Adipocyte (in vitro differentiated cells): Measurements from ENCODE around the gene AGT.
"Not testable (repeated sequence)": the region's sequence is repeated elsewhere in the genome, so short reads cannot be mapped to it uniquely, and the experiment has no call there.

Experiments
- DNase-seq: peaks from one replicate; pipeline ENCODE4 v3.0.0-alpha.2; 2015; ENCODE audit warnings: low read depth
- H3K27me3 ChIP-seq: replicated peaks from 2 replicates; pipeline ENCODE4 v1.7.0; 2013; ENCODE audit warnings: mild to moderate bottlenecking, low read length, moderate library complexity; ENCODE audit not compliant: control insufficient read depth, insufficient read depth
- H3K36me3 ChIP-seq: 2 replicates; pipeline ENCODE4 v1.7.0; 2013; ENCODE audit warnings: low read length, mild to moderate bottlenecking, moderate library complexity; ENCODE audit not compliant: control insufficient read depth, insufficient read depth, severe bottlenecking
- H3K4me1 ChIP-seq: 2 replicates; pipeline ENCODE4 v1.7.0; 2013; ENCODE audit warnings: mild to moderate bottlenecking, low read length, moderate library complexity; ENCODE audit not compliant: control insufficient read depth, insufficient read depth
- H3K4me3 ChIP-seq: 2 replicates; pipeline ENCODE4 v1.7.0; 2013; ENCODE audit warnings: mild to moderate bottlenecking, low read length, moderate library complexity
- H3K9ac ChIP-seq: 2 replicates; pipeline ENCODE4 v1.7.0; 2013; ENCODE audit warnings: mild to moderate bottlenecking, low read length, moderate library complexity
- H3K9me3 ChIP-seq: 2 replicates; pipeline ENCODE4 v1.7.0; 2013; ENCODE audit warnings: mild to moderate bottlenecking, low read length, moderate library complexity; ENCODE audit not compliant: control insufficient read depth

Gene AGT

DNA sequence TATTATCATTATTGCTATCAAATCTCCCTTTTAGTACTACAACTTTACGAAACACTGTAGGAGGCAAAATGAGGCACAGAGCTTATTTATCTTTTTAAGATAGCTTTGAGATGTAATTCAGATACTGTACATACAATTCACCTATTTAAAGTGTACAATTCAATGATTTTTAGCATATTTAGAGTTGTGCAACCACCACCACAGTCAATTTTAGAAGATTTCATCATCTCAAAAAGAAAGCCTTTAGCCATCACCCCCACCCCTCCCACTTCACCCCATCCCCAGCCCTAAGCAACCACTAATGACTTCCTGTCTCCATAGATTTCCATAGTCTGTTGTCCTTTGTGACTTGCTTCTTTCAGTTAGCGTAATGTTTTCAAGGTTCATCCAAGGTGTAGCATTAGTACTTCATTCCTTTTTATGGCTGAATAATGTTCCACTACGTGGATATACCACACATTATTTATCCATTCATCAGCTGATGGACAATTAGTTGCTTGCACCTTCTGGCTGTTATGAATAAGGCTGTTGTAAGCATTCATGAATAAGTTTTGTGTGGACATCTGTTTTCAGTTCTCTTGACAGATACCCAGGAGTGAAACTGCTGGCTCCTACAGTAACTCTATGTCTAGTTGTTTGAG lies 23.8 kb upstream of the AGT start:
- Histone ChIP-seq H3K9me3 (peaks cover 6% of the 10 kb centered on the region), H3K36me3 (no peaks in the 10 kb centered on the region), H3K4me1 (no peaks in the 10 kb centered on the region), H3K9ac (no peak overlapping the region), H3K27me3 (peaks cover 5% of the 10 kb centered on the region), H3K4me3 (no peak overlapping the region)
- DNase-seq, result no peak

GRCh38 chr1:230735447-230735846 lies 21.5 kb upstream of the AGT start:
- peaks cover 6% of the 10 kb centered on the region for H3K9me3 ChIP-seq
- no peak for DNase-seq
- no peak overlapping the region for H3K9ac ChIP-seq
- H3K27me3 ChIP-seq, result peaks cover 7% of the 10 kb centered on the region
- H3K4me3 ChIP-seq, result no peak overlapping the region
- H3K36me3 ChIP-seq, result no peaks in the 10 kb centered on the region
- peaks cover 3% of the 10 kb centered on the region for H3K4me1 ChIP-seq

GRCh38 chr1:230730977-230731376 lies 17.1 kb upstream of the AGT start:
- no peak overlapping the region for H3K4me3 ChIP-seq
- peaks cover 21% of the 10 kb centered on the region for H3K4me1 ChIP-seq
- H3K36me3 ChIP-seq, result no peaks in the 10 kb centered on the region
- H3K9ac ChIP-seq, result no peak overlapping the region
- H3K9me3 ChIP-seq, result no peaks in the 10 kb centered on the region
- H3K27me3 ChIP-seq, result peaks cover 6% of the 10 kb centered on the region
- DNase-seq, result no peak

DNA sequence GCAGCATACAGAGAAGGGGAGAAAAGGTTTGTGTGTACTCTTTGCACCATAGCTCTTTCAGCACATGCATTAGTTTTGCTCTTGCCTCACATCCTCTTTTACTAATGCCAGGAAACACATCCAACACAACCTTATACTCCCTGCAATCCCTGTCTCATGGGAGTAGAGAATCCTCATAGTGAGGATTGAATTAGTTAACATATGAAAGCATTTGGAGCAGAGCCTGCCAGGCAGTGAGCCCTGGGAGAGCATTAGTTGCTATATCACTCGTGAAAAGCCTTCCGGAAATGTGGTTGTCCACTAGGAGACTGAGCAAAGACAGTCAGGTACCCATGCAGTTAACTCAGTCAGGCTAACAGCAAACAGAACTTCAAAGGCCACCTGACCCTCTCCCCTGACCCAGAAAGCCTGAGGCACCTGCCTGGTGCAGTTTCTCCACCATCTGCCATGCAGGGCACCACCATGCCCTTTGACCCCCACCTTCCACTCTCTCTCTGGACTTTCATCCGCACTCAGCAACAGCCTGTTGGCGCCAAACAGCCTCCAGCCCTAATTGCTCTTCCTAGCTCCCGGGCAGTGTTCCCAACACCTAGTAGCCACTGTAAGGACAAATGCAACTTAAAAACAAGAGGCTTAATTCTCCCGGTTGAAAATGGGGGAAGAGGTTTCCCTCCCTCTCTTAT lies 14.9 kb upstream of the AGT start:
- peak; percentile 12 for DNase-seq
- Histone ChIP-seq H3K9ac (no peak overlapping the region), H3K4me3 (no peak overlapping the region), H3K36me3 (no peaks in the 10 kb centered on the region), H3K9me3 (no peaks in the 10 kb centered on the region), H3K27me3 (peaks cover 6% of the 10 kb centered on the region), H3K4me1 (peaks cover 21% of the 10 kb centered on the region)

DNA sequence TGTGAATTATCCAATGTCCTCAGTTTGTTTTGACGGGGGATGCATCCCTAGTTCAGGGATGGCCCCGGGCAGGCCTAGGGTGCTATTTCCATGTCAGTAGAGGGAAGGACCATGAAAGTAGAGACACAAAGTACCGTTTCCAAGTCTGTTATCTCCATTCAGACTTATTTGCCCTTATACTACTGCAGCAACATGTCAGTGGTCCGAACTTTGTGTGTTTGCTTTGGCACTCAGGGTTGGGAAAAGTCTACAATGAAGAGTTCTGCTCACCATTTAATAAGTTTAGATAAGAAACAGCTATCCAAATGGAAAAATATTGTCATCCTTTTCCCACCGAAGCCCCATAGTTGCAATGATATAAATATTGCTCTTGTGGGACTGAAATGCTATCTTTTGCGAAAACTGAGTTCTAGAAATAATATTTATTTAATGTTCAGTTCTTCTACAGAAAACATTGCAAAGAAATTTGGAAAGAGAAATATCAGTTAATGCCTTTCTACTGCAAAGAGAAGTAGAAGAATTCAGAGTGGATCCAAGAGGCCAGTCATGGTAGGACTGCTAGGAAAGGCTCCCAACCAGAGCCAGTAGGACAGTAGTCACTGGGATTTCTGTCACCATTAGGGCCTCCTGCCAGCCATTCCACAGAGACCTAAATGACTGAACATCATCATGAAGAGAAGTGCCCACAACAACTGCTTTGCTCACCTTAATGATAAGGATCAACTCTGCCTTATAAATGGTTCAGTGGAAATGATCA lies 11.5 kb upstream of the AGT start:
- H3K9me3 ChIP-seq, result peaks cover 5% of the 10 kb centered on the region
- no peak overlapping the region for H3K4me3 ChIP-seq
- H3K9ac ChIP-seq, result no peak overlapping the region
- peaks cover 4% of the 10 kb centered on the region for H3K27me3 ChIP-seq
- H3K4me1 ChIP-seq, result peaks cover 18% of the 10 kb centered on the region
- H3K36me3 ChIP-seq, result no peaks in the 10 kb centered on the region
- DNase-seq, result no peak

- not testable (repeated sequence) for H3K4me3 ChIP-seq, H3K36me3 ChIP-seq, H3K9me3 ChIP-seq, DNase-seq, H3K9ac ChIP-seq, H3K4me1 ChIP-seq, H3K27me3 ChIP-seq
Observed at GRCh38 chr1:230721849-230722522, 8.1 kb upstream of the AGT start.

- Histone ChIP-seq H3K9me3 (peaks cover 10% of the 10 kb centered on the region), H3K36me3 (no peaks in the 10 kb centered on the region), H3K4me3 (no peak overlapping the region), H3K4me1 (peaks cover 20% of the 10 kb centered on the region), H3K27me3 (peaks cover 9% of the 10 kb centered on the region), H3K9ac (no peak overlapping the region)
- no peak for DNase-seq
Observed at GRCh38 chr1:230717251-230717650, 3.3 kb upstream of the AGT start.

DNA sequence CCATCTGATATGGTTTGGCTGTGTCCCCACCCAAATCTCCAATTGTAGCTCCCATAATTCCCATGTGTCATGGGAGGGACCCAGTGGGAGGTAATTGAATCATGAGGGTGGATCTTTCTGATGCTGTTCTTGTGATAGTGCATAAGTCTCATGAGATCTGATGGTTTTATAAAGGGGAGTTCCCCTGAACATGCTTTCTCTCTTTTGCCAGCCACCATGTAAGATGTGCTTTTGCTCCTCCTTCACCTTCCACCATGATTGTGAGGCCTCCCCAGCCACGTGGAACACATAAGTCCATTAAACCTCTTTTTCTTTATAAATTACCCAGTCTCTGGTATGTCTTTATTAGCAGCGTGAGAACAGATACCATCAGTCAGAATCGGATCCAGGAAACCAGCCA lies 2.5 kb upstream of the AGT start:
- Histone ChIP-seq H3K4me1 (peaks cover 20% of the 10 kb centered on the region), H3K27me3 (peaks cover 12% of the 10 kb centered on the region)
- H3K9me3 ChIP-seq, H3K4me3 ChIP-seq, H3K36me3 ChIP-seq, DNase-seq, H3K9ac ChIP-seq: not testable (repeated sequence)

DNA sequence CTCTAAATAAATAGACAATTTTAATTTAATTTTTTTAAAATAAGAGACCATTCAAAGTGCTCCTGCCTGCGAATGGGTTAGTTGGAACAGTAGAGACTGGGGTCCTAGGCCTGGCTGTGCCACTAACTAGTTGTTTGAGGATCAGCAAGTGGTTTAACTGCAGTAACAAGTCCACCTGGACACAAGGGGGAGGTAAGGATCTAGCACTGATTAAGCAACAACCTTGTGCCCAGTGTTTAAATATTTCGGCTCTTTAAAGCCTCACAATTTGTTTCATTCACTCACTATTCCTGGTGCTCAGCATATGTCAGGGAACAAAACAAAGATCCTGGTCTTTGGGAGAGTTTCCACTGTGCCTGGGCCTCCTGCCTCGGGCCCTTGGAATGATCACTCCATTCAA lies 1.6 kb upstream of the AGT start:
- peaks cover 5% of the 10 kb centered on the region for H3K9me3 ChIP-seq
- no peak overlapping the region for H3K4me3 ChIP-seq
- peaks cover 12% of the 10 kb centered on the region for H3K27me3 ChIP-seq
- no peak for DNase-seq
- peaks cover 20% of the 10 kb centered on the region for H3K4me1 ChIP-seq
- H3K36me3 ChIP-seq, result no peaks in the 10 kb centered on the region
- H3K9ac ChIP-seq, result no peak overlapping the region

DNA sequence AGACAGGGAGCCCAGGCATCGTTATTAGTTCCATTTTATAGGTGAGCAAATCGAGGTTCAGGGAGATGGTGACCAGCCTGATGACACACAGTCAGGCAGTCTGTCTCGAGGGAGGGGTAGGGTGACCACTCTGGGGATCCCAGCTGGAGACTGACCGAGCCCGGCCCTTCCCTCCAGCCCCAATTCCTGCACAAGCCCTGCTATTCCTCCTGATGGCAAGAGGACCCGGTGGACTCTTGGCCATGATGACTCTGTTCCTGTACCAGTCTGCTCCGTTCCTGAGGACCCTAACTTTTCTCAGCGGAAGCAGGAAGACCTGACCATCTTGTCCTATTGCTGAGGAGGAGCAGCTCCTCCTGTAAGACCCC lies 391 bp downstream of the AGT start:
- H3K9ac ChIP-seq, result peak overlapping the region; percentile 7
- H3K9me3 ChIP-seq, result peaks cover 5% of the 10 kb centered on the region
- DNase-seq, result no peak
- H3K27me3 ChIP-seq, result peaks cover 12% of the 10 kb centered on the region
- peaks cover 21% of the 10 kb centered on the region for H3K4me1 ChIP-seq
- H3K4me3 ChIP-seq, result peak overlapping the region; percentile 65
- no peaks in the 10 kb centered on the region for H3K36me3 ChIP-seq

DNA sequence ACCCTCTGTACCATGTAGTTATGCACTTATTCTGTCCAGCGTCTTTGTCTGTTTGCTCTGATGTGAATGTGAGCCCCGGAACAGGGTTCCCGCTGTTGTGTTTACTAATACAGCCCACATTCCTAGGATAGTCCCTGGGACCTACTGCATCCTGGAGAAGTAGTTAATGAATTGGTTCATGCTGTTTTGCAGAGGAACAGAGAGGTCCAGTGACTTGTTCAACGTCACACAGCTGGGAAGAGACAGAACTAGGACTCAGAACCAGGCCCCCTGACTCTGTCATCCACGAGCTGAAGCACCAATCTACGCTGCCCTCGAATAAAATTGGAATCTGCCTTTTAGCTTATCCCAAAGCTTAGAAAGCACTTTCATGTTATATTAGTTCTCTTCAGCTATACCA lies 784 bp downstream of the AGT start:
- peaks cover 12% of the 10 kb centered on the region for H3K27me3 ChIP-seq
- H3K9me3 ChIP-seq, result peaks cover 5% of the 10 kb centered on the region
- no peak for DNase-seq
- peaks cover 25% of the 10 kb centered on the region for H3K4me1 ChIP-seq
- H3K36me3 ChIP-seq, result no peaks in the 10 kb centered on the region
- H3K4me3 ChIP-seq, result peak overlapping the region; percentile 65
- H3K9ac ChIP-seq, result peak overlapping the region; percentile 7
